M059J (cell line): Measurements from ENCODE around the gene SLC48A1. TPM values are rescaled to one million over a fixed set of nuclear protein-coding genes. Genes with fewer than 3 reads are reported as not detected.

Experiments
- DNase-seq: peaks from one replicate; pipeline ENCODE4 v3.0.0-alpha.2; 2012; ENCODE audit warnings: low read depth
- total RNA-seq: library from RNA; depleted of rRNA; stranded (reverse); fragments of >200 nt; shearing (Covaris generic); gene quantifications from 2 replicates; pipeline ENCODE4 v1.2.3, GENCODE V29; 2014; rRNA removed

SLC48A1 gene
- 12.8 and 12.9 TPM in 2 replicates for total RNA-seq

DNA sequence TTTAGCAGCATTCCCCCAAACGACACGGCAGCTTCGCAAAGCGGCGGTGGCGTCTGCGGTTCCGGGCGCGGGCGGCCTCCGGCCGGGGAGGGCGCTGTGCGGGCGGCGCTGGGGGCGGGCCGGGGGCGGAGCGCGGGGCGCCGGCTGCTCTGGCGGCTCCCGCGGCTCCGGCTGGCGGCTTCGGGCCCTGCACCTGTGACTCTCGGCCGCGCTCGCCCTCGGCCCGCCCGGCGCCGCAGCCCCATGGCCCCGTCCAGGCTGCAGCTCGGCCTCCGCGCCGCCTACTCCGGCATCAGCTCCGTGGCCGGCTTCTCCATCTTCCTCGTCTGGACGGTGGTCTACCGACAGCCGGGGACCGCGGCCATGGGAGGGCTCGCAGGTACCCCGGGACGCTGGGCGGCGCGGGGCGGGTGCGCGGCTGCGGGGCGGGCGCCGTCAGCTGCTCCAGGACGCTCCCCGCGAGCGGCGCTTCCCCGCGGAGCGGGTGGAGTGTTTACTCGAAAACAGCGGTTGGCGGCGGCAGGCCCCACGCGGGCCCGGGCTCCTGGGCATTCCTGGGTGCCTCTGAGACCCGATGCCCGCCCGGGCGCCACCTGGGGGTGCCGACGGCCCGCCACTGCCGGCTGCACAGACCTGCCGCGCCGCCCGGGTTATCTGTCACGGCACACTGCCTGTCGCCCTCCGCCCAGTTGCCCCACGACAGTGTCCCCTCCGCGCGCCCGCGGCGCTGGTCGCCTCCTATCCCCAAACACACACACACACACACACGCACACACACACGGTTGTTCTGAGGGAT is at the start of gene SLC48A1:
SLC48A1 (plus strand) TSS at position 177 of the 796 bp plus-strand sequence; CDS start at position 244, 67 bp downstream.
- peak; percentile 49 for DNase-seq

DNA sequence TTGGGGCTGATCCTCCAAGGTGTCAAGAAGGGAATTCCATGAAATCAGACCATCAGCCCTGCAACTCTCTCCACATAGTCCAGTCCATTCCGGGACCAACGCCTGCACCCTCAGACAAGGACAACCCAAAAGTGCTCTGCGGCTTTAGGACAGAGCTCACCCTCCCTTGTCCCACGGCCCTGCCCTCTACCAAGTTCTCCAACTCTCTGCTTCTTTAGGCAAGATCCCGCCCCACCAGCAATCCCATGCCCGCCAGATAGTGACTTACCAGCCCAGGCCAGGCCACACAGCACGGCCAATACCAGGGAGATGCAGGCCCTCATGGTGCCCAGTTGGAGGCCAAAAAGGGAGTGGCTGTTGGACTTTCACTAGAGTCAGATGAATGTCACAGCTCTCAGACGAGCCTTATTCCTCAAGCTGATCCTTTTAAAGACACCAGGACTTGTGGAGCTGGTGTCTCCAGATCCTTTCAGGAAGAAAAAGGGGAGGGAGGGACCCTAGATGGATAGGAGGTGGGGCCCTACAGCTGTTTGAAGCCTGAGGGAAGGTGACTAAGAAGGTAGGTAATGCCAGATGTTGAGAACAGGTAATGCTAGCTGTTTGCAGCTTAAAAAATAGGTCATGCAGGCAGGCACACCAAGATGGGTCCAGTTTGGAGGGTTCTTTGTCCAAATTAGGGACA is 47.8 kb upstream of the SLC48A1 start, which contains the start of gene ENDOU:
ENDOU (minus strand) TSS at position 400 of the 682 bp plus-strand sequence; CDS start at position 323, 77 bp downstream.
- no peak for DNase-seq

DNA sequence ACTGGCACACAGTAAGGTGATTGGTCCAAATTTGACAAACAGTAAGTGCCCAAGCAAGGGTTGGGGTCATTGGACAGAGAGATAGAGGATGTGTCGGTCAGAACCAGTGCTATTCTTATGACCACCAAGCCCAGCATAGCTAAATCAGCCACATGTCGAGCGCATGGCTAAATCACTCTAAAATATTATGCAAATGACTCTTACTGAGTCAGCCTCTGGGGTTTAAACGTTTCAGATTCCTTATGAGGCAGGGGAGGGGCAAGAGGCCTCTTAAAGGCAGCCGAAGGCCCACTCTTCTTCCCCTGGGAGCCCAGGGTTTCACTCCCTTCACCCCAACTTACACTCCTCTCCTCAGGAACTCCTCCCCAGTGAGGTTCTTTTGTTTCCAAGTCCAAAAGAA is 47.1 kb upstream of the SLC48A1 start:
- DNase-seq: peak; percentile 58

DNA sequence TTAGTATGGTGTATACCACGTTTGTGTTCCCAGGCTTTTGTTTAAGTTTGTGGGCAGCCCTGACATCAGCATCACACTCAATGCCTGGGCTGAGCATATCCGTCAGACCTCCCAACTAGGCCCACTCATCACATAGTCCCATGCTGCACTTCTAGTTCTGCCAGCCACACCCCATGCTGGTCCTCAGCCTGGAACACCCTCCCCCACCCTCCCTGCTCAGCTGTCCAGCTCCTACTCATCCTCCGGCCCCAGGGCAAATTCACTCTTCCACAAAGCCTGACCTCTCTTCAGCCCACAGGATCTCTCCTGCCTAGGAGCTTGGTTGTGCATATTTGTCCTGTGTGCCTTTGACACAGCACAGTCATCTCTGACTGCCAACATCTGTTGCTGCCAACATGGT is 43.8 kb upstream of the SLC48A1 start:
- peak; percentile 52 for DNase-seq

DNA sequence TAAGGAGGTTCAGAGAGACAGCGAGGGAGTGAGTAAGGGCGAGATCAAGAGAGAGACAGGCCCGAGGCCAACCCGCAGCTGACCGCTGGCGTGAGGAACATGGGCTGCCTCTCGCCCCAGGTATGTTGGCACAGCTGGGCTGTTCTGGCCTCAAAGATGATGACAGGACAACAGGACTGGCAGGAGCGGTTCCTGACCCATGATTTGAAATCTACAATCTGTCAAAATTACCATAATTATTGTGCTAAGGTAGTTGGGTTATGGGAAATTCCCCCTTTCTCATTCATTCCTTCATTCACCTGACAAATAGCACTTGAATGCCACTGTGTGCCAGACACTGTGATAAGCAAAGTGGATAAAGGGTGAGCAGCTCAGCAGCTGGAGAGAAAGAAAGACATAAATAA is 42.7 kb upstream of the SLC48A1 start:
- DNase-seq: peak; percentile 55

DNA sequence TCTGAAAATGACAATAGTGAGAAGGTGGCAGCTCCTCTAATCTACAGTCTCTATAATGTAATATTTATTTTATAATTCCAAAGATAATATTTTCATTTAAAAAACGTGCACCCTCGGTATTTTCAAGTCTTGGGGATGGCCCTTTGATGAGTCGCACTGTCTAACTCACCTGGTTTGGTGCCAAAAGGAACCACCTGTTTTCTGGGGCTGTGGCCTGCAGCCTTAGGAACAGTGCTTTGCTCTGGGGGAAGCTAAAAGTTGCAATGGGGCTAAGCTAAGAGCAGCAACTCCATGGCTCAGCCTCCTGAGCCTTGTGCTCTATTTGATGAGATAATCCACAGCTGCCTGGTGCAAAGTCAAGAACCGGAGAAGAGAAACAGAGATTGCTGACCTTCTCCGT is 41.3 kb upstream of the SLC48A1 start:
- no peak for DNase-seq

DNA sequence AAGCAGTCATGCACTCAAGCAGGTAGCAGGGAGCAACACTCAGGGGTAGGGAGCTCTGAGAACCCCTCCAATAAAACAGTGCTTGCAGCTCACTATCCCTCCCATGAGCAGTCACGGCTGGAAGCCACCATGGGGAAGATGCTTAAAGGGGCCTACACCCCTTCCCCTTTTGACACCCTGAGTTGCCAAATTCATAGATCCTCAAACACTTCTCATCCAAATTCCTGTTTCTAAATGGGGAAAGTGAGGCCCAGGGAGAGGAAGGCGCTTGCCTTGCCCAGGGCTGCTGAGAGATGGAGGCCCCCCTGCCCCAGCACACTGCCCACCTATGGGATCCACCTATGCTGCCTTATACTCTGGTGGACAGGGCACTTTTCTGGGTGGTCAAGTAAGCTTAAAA is 40.5 kb upstream of the SLC48A1 start:
- no peak for DNase-seq

DNA sequence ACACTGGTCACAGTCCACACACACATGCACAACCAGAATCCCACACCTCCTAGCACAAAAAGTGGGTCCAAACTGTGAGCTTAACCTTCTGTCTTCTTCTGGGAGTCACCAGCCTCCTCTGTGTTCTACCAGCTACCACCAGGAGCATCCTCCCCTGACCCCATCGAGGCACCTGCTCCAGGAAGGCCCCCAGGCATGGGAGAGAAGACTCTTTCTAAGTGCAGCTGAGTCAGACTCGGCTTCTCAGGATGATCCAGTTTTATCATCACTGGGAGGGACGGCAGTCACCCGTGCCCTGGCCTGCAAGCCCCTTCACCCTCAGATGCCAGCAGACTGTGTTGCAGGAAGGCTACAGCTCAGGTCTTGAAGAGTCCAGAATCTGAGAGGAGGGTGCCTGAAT is 39.9 kb upstream of the SLC48A1 start:
- DNase-seq: no peak

DNA sequence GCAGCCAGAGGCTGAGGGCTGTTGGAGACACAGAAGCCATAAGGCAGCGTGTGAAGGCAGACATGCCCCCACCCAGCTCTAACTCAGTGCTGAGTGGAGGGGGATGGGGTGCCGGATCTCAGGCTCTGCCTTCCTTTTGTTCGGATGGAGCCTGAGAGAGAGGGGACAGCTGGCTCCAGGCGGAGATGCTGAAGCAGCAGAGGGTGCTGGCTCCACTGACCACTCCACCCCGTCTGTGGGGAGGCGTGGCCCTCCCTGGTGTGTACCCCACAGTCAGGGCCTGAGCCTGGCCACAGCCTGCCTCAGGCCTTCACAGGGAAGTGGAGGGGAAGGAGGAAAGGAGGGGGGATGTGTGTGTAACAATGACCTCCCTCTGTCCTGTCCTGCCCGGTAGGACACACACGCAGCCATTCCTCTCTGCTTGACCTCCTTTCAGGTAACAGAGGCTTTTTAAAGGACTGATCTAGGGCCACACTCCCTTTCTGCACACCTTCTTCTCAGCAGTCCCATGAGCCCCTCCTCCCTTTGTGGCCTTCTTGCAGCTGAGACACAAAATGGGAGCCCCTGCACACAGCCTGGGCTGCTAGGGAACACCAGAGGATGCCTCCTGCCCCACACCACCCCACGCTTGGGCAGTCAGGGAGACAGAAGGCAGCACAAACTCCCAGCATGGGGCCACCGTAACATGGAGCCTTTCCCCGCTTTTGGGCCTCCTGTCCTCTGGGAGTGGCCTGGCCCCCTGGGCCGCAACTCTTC is 38.1 kb upstream of the SLC48A1 start:
- no peak for DNase-seq

DNA sequence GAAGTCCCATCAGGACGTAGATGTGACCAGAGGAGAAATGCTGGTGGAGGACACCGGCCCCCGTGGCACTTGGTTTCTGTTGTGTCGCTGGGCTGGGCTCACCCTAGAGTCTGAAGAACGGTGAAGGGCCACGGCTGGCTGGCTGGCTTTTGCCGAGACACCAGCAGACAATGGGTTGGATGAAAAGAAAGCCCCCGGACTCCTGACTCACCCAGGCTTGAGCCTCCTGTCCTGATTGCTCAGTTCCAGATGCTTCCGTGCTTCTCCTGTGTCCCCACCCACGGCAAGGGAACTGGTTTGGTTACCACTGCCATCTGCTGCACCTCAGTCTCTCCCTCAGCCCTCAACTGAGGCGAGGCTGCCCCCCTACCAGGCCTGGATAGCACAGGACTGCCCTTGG is 37.4 kb upstream of the SLC48A1 start:
- DNase-seq: no peak

DNA sequence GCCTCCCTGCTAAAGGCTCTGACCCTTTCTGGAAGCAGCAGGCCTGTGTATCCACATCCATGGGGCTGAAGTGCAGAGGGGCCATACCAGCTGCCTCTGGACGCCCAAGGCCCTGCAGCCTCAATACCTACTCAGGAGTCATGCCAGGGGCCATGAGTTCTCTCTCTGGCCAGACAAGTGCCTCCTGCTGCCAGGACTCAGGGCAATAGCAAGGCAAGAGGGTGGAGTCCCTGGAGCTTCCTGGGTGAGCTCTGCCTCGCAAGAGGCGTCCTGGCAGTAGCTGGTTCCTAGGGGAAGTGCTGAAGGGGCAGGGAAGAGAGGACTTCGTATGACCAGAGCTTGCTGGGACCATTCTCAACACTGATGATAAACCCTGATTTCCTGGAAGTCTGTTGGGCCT is 36.8 kb upstream of the SLC48A1 start:
- no peak for DNase-seq

DNA sequence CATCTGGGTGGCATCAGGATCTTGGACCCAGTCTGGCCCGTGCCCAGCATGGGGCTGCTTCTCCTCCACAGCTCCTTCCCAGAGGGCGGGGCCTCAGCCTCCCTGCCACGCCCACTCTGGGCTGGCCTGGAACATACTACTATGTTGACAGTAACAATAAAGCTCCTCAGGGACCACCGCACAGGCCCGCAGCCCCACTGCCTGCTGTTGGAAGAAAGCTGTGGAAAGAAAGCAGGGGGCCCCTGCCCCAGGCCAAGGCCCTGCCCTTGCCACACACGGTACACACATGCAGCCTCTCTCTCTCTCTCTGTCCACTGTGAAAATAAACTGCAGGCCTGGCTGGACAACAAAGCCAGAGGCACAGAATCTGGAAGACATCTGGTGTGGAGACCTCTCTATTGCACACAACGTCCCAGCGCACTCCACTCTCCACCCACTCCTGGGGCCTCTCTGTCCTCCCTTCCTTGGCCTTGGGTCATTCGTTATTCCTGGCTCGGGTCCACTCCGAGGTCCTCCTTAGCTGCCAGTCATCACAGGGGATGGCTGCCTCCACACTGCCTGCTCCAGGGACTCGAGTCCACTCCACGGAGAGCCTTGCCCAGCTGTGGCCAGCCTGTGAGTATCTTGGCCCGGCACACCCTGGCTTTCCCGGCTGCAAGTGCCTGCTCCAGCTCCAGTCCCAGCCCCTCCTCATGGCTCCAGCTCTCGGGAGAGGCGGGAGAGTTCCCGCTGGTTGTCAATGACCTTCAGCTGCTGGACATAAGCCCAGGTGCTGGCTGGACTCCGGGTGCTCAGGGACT is 36.0 kb upstream of the SLC48A1 start:
- peak; percentile 31 for DNase-seq

DNA sequence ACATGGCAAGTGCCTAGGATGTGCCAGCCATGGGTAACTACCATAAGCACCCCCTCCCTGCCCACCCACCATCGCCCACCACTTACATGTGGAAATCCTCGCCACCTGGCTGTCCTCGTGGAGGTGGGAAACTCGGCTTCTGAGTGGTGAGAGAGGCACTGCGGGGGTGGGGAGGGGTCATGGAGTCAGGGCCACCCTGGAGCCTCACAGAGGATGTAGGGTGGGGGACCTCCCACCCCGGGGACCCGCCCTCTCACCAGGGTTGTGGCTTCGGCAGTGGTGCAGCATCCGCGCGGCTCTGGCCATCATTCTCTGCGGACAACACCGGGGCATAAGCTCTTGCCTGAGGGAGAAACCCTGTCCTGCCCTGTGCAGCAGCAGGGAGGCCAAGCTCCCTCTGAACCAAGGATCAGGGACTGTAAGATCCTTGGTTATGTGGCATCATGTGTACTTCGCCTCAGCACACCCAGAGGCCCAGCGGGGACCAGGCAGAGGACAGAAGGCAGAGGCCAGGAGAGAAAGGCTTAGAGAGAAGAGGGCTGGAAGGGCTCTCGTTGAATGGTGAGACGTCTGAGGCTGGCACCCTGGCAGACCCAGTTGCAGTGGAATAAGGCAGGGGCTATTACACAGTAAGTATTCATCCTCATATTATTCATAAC is 35.0 kb upstream of the SLC48A1 start:
- no peak for DNase-seq

DNA sequence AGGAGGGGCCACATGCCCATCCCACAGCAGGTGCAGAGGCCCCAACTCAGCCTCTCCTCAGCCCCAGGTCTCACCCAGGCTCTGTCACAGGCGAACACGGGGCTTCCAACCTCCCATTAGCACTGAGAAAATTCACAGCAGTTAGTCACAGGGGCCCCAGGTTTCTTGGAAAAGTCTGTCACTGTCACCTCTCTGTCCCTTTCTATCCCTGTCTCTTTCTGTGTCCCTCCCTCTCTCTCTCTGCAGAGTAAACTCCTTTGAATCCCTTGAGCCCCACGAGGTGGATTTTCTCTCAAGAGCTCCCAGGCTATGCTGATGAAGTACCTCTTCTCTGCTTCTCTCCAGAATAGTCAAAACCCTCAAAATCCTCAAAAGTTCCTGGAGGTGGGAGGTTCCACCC is 33.7 kb upstream of the SLC48A1 start:
- DNase-seq: no peak

DNA sequence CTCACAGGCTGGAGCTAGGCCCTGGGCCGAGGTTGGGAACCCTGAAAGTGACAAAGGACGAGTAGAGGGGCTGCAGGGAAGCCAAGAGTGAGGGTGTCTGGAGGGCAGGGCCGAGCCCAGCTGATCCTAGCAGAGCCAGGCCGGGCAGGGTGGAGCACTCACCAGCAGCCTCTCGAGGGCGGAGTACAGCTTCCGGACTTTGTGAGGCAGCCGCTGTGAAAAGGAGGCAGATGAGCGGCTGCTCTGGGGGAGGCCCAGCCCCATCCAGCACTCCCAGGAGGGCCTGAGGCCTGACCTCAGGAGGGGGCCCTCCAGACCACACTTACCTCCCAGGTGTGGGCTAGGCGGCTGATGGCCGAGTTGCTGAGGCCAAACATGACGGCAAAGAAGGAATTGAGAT is 33.1 kb upstream of the SLC48A1 start:
- no peak for DNase-seq

DNA sequence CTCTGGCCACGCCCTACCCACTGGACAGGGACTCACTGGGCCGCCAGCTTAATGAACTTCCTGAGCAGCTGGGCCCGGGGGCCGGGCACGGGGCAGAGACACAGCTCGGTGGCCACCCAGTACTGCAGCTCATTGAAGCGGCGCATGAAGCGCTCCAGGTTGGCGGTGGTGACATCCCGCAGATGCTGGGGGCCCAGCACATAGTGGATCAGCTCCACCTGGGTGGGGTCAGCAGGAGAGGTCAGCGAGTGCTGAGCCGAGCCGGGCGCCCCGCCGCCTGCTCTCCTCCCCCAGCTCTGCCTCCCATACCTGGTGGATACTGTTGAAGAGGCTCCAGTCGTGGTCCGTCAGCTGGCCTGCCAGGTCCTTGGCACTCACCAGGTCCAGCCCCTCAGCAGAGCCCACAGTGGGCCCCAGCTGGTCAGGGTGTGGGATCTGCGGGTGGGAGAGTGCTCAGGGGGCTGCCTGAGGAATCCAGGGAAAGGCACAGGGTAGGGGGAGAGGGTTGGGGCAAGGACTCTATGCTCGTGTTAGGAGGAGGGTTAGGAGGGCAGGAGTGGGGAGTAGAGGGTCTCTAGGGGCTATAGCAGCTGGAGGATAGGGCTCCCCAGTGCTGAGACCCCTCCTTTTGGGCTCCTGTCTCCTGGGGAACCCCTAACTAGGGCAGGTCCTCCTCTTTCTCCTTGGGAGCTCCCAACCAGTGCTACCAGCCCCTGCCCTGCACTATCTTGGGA is 32.3 kb upstream of the SLC48A1 start:
- no peak for DNase-seq

DNA sequence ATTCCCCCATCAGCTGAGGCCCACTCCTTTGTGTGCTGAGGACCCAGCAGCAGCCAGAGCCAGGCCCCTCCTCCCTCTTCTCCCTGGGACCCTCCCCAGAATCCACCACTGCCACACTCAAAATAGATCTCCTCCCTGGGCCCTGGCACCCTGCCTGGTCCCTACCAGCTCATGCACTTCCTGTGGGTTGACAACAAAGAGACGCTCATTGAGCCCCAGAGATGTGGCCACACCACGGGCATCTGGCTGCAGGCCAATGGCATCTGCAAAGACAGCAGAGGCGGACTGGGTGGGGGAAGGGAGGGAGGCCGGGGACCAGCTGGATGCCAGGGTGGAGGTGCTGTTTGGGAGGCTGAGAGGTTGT is 31.7 kb upstream of the SLC48A1 start:
- DNase-seq: peak; percentile 90

DNA sequence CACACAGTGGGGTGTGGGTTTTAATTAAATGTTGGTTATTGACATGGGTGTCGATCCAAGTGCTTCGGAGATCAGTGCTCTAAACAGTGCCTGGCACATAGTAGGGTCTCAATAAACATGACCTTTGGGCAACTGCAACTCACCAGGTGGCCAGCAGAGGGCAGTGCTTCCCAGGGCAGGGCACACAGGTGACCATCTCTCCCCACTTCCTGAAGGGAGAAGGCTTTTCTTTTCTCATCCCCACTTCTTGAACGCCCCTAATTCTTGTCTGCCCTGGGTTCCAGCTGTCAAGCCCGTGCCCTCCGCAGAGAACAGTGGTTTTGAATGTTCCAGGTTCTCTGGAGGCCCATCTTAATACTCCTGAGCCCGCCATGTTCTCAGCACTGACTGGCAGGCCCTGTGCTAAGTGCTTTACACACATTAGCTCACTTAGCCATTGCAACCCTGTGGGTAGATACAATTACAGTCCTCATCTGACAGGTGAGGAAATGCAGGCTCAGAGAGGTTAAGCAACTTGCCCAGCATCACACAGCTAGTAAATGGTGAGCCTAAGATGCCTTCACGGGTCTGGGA is 30.7 kb upstream of the SLC48A1 start:
- DNase-seq: peak; percentile 46

DNA sequence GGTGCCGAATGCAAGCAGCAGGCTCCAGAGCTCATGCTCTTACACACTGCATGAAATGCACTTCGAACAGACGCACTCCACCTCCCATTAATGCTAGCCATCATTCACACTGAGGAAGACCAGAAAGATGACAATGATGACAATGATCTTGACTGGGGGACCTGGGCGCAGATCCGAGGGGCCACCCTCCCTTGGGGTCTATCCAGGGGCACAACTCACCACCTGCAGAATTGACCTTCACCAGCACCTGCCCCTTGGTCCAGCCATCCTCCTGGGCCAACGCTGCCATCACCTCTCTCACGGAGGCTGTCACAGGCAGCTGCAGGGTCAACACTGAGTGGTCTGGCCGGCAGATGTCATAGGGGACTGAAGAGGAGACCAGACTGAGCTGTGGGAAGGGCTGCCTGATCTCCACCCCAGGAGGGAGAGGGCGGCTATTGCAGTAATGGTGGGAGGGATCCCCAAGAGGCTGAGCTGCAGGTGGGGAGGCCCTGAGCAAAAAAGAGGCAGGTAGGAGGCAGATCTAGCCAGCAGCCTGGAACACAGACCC is 29.7 kb upstream of the SLC48A1 start:
- no peak for DNase-seq
